ENCODE results near the gene EME2.

GRCh38 chr16:1807626-1808025, 35.0 kb downstream of the EME2 start:
- TF ChIP-seq POLR2AphosphoS5 (IDR thresholded peaks at IDR 0.05; ENCODE audit: low read depth) (no peak), EZH2 (IDR thresholded peaks at IDR 0.05; ENCODE audit: low read depth, unreplicated experiment) (no peak)
- TF ChIP-seq, protein P1, sequence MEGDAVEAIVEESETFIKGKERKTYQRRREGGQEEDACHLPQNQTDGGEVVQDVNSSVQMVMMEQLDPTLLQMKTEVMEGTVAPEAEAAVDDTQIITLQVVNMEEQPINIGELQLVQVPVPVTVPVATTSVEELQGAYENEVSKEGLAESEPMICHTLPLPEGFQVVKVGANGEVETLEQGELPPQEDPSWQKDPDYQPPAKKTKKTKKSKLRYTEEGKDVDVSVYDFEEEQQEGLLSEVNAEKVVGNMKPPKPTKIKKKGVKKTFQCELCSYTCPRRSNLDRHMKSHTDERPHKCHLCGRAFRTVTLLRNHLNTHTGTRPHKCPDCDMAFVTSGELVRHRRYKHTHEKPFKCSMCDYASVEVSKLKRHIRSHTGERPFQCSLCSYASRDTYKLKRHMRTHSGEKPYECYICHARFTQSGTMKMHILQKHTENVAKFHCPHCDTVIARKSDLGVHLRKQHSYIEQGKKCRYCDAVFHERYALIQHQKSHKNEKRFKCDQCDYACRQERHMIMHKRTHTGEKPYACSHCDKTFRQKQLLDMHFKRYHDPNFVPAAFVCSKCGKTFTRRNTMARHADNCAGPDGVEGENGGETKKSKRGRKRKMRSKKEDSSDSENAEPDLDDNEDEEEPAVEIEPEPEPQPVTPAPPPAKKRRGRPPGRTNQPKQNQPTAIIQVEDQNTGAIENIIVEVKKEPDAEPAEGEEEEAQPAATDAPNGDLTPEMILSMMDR (conservative IDR thresholded peaks at IDR 0.05; ENCODE audit: low read depth in 2 of 2) = no peak
- TF ChIP-seq, protein P2, sequence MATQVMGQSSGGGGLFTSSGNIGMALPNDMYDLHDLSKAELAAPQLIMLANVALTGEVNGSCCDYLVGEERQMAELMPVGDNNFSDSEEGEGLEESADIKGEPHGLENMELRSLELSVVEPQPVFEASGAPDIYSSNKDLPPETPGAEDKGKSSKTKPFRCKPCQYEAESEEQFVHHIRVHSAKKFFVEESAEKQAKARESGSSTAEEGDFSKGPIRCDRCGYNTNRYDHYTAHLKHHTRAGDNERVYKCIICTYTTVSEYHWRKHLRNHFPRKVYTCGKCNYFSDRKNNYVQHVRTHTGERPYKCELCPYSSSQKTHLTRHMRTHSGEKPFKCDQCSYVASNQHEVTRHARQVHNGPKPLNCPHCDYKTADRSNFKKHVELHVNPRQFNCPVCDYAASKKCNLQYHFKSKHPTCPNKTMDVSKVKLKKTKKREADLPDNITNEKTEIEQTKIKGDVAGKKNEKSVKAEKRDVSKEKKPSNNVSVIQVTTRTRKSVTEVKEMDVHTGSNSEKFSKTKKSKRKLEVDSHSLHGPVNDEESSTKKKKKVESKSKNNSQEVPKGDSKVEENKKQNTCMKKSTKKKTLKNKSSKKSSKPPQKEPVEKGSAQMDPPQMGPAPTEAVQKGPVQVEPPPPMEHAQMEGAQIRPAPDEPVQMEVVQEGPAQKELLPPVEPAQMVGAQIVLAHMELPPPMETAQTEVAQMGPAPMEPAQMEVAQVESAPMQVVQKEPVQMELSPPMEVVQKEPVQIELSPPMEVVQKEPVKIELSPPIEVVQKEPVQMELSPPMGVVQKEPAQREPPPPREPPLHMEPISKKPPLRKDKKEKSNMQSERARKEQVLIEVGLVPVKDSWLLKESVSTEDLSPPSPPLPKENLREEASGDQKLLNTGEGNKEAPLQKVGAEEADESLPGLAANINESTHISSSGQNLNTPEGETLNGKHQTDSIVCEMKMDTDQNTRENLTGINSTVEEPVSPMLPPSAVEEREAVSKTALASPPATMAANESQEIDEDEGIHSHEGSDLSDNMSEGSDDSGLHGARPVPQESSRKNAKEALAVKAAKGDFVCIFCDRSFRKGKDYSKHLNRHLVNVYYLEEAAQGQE (IDR thresholded peaks at IDR 0.05; ENCODE audit: unreplicated experiment) = no peak

All from GM23338 (cell line).